Fibroblast of mammary gland (primary cell): ENCODE data around the gene CTTNBP2NL.
"Not testable (repeated sequence)": the region's sequence is repeated elsewhere in the genome, so short reads cannot be mapped to it uniquely, and the experiment has no call there.

Source experiments
- DNase-seq: peaks from one replicate; pipeline ENCODE4 v3.0.0-alpha.2; 2010; ENCODE audit warnings: low read depth
- H3K4me3 ChIP-seq: 2 replicates; pipeline ENCODE4 v1.5.1; 2011; ENCODE audit warnings: low read depth, mild to moderate bottlenecking, low read length, moderate library complexity; ENCODE audit not compliant: control insufficient read depth
- CTCF ChIP-seq: conservative IDR thresholded peaks from 2 replicates; pipeline ENCODE4 v1.5.1; 2011; ENCODE audit warnings: low read depth, low read length, inconsistent platforms; ENCODE audit not compliant: control insufficient read depth, insufficient read depth

CTTNBP2NL gene

GRCh38 chr1:112472142-112472541 lies 76.1 kb downstream of the CTTNBP2NL start:
- no peak for TF ChIP-seq CTCF

GRCh38 chr1:112477550-112477949 lies 81.5 kb downstream of the CTTNBP2NL start:
- no peak for DNase-seq
- no peak overlapping the region for H3K4me3 ChIP-seq
- TF ChIP-seq CTCF: no peak

More at GRCh38 chr1:112472142-112472541, 76.1 kb downstream of the CTTNBP2NL start:
- no peak overlapping the region for H3K4me3 ChIP-seq
- DNase-seq: no peak

GRCh38 chr1:112478314-112478713 lies 82.3 kb downstream of the CTTNBP2NL start:
- no peak for DNase-seq
- TF ChIP-seq CTCF: no peak

GRCh38 chr1:112486063-112486462 lies 90.0 kb downstream of the CTTNBP2NL start:
- not testable (repeated sequence) for DNase-seq, H3K4me3 ChIP-seq

More at GRCh38 chr1:112478314-112478713, 82.3 kb downstream of the CTTNBP2NL start:
- no peak overlapping the region for H3K4me3 ChIP-seq

- H3K4me3 ChIP-seq: not testable (repeated sequence)
- DNase-seq: peak; percentile 21
Measured at GRCh38 chr1:112487686-112488085, 91.7 kb downstream of the CTTNBP2NL start.

- no peak for TF ChIP-seq CTCF
Measured at GRCh38 chr1:112488141-112488540, 92.1 kb downstream of the CTTNBP2NL start.

GRCh38 chr1:112492076-112492475 lies 96.1 kb downstream of the CTTNBP2NL start:
- DNase-seq: no peak
- no peak for TF ChIP-seq CTCF
- H3K4me3 ChIP-seq: no peak overlapping the region

More at GRCh38 chr1:112488141-112488540, 92.1 kb downstream of the CTTNBP2NL start:
- H3K4me3 ChIP-seq: no peak overlapping the region
- DNase-seq: no peak

GRCh38 chr1:112493351-112493750 lies 97.3 kb downstream of the CTTNBP2NL start:
- no peak for DNase-seq
- no peak overlapping the region for H3K4me3 ChIP-seq
- TF ChIP-seq CTCF: no peak
